NCI-H82 treated with DMSO at 0.1 percent for 48 hours (cell line): ENCODE measurements around the gene MYMK.

Experiments used
- DNase-seq: peaks from one replicate; lab custom pipeline; 2025; ENCODE audit not compliant: unreplicated experiment; lab: John Stamatoyannopoulos, UW

Gene MYMK

GRCh38 chr9:133506653-133507038 is 18.1 kb downstream of the MYMK start:
- no peak for DNase-seq

DNA sequence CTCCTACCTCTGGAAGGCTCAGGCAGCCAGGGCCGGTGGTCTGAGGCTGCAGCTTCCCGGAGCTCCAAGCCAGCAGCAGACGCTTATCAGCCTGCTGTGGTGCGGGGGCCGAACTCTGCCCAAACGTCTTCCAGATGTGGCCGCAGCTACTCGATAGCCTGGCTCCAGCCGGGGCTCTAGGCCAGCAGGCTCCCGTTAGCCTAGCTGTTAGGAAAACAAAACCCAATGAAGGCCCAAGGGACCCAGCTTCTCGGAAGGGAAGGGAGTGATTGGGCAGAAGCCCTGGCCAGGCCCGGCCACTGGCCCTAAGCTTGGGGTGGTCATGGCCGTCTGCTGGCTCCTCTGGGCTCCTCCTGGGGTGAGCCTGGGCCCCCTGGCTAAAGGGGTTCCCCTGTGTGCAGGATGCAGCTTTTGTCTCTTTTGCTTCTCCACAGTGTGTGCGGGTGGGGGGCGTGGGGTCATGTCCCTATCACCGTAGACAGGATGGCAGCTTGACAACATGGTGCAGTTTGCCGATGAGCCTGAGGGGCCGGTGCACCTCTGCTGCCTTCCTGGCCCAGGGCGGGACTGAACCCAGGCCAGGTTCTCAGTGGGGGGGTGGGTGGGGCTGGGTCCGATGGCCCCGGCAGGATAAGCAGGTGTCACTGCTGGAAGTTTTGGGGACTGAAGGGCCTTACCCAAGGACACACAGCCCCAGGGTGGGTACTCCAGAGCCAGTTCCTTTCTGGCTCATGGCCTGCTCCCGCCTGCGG is 18.7 kb downstream of the MYMK start:
- no peak for DNase-seq

DNA sequence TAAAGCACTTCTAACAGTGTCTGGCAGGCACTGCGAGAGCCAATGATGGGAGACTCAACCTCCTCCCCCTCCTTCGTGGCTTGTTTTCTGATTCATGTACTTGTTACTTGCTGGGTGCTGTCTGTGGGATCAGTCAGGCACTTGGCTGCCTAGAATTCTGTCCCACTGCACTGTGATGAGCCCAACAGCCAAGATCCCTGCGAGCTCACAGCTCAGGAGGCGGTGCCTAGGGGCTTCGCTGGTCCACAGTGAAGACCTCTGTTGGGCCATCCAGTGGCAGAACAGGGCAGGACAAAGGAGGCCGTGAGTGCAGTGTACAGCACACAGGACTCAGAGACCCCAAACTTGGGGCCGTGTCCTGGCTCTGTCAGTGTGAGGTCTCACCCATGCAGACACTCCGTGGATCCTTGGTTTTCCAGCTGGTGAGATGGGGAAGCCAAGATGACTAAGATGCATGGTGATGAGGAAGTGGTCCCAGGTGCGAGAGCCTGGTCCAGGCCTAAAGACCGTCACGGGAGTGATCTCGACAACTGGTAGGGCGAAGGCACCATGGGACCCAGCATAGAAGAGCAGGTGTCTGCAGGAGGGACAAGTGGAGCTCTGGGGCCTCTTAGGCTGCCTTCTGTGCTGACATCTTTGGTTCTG is 19.5 kb downstream of the MYMK start:
- no peak for DNase-seq

DNA sequence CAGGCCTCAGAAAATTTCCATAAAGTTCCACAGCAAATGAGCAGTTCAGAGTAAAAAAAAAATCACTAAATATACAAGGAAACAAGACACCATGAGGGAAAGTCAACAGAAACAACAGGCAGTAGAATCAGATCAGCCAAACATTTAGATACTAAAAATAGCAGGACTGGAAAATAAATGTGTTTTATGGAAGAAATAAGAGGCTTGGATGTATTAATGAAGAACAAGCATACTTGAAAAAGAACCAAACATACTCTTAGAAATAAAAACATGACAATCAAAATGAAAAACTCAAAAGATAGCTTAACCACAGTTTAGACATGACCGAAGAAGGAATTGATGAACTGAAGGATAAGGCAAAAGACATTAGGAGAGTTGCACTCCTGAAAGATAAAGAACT is 22.6 kb downstream of the MYMK start:
- no peak for DNase-seq

GRCh38 chr9:133499892-133500270 is 24.9 kb downstream of the MYMK start:
- no peak for DNase-seq

DNA sequence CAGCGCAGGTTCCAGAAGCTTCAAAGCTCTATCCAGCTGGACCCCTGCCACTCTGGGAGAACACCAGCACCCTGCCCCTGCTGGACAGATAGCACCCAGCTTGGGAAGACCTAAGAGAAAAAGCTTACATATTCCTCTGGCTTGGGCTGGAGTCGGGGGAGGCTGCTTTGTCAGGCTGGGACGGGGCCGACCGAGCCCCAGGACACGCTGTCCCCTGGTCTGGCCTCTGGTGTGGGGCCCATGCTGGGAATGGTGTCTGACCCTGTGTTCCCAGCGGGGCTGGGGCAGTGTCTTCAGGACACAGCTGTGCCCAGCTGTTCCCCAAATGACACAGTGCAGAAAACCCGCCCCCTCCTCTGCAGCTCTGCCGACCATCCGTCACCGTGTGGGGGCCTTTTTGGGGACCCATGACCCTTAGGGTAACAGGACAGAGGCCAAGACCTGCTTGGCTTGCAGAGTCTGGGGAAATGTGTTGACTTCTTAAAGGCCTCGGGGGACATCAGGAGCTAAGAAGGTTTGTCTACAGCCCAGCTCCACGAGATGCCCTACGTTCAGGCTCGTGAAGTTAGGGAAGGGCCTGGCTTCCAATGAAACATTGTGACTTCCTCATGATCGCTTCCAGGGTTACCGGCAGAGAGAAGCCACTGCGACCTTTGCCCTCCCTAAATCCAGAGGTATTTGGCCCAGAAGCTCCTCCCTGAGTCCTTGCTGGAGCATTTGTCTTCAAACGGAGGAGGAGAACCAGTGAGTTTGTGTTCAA is 25.4 kb downstream of the MYMK start:
- DNase-seq = no peak

DNA sequence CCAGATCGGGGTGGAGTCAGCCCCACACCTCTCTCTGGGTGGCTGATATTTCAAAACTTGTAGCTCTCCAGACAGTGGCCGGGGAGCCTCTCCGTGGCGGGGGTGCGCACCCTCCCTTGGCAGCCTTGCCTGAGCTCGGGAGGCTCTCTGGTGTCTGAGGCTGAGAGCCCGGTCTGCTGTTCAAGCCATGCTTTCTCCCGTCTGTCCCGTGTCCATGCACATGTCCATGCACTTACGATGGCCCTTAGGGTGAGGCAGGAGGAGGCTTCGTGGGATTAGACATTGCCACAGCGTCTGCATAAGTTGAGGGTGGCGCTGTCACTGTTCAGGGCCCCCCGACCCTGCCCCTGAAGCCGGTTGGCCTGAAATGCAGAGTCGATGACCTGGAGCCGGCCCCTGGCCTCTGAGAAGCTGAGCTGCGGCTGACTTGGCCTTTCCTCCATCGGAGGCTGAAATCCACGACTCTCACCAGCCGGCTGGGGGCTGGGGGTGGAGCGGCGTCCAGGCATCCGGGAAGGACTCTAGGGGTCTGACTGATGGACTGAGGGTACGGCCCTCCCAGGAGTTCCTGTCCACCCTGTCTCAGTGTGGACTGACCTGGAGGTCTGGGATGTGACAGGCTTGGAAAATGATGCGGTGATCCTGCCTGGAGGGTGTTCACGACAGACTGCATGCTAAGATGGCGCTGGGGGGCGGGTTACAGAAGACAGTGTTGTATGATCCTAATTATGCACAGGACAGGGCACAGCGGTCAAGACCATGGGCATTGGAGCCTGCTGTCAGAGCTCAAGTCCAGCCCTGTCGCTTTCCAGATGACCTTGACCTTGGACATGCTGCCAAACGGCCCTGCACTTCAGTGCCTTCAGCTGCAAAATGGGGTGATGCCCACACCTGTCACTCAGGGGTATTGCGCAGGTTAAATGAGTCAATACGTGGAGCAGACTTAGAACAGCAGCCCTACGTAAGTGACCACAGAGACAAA is 27.6 kb downstream of the MYMK start:
- no peak for DNase-seq

- no peak for DNase-seq
Measured at GRCh38 chr9:133495327-133496293, 29.1 kb downstream of the MYMK start.

- DNase-seq = no peak
Measured at GRCh38 chr9:133494636-133495326, 30.0 kb downstream of the MYMK start.

DNA sequence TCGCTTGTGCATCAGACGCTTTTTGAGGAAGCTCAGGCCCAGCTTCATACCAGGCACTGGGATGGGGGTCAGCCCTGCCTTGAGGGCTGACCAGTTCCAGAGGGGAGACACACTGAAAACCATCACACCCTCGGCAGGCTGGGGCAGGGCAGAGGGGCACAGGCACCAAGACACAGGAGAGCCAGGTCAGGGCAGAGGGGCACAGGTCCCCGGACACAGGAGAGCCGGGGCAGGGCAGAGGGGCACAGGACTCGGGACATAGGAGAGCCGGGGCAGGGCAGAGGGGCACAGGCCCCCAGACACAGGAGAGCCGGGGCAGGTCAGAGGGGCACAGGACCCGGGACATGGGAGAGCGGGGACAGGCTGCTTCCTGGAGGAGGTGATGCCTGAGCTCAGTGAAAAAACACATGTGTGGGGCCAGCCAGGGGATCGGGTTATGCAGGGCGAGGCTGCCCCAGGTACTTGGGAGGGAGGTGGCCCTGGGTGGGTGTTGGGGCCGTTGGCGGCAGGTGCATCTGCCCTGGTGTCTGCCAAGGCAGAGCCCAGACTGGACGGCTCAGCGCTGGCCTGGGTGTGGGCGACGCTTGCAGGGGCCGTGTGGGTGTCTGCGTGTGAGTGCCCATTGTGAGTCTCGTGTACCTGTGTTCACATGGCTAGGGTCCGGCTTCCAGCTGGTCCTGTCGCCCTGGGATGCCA is 30.8 kb downstream of the MYMK start:
- no peak for DNase-seq

- DNase-seq = no peak
Measured at GRCh38 chr9:133493428-133493827, 31.3 kb downstream of the MYMK start.

DNA sequence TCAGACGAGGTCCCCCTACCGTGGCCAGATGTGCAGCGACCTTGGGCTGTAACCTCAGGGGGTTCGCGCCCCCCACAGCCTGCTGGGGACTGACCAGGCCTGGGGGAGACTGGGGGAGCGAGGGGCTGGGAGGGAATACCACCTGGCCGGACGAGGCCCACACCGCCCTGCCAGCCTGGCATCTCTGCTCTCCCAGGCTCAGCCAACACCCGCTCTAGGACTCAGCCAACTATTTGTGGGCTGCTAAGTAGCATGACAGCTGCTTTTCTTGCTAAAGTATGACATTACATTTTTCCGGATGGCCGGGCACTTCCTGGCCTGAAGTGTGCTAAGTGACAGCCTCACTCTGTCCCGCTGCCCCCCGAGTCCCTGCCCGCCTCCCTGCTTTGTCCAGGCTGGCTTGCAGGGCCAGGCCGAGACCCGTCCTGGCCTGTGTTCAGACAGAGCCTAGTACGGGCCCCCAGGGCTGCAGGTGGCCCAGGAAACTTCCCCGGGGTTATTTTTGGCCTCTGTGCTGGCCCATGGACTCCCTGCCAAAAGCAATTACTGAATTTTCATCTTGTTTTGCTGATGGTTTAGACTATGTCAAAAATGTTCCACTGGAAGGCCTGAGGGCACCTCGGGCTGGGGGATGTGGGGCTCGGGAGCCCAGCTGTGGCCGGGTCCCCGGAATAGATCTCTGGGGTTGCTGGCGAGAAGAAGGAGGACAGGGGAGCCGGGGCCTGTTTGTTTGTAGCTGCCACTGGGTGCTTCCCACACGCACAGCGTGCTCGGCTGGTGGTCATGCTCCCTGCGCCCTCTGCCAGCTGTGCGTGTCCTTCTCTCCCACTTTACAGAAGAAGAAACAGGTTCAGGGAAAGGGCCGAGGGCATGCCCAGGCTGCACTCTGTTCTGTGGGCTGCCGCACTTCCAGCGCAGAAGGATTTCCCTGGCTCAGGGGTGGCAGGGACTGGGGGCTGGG is 32.4 kb downstream of the MYMK start:
- no peak for DNase-seq

GRCh38 chr9:133491656-133491925 is 33.2 kb downstream of the MYMK start:
- DNase-seq = no peak

GRCh38 chr9:133490865-133491655 is 33.7 kb downstream of the MYMK start:
- DNase-seq = no peak

- DNase-seq = no peak
Measured at GRCh38 chr9:133490201-133490681, 34.5 kb downstream of the MYMK start.

DNA sequence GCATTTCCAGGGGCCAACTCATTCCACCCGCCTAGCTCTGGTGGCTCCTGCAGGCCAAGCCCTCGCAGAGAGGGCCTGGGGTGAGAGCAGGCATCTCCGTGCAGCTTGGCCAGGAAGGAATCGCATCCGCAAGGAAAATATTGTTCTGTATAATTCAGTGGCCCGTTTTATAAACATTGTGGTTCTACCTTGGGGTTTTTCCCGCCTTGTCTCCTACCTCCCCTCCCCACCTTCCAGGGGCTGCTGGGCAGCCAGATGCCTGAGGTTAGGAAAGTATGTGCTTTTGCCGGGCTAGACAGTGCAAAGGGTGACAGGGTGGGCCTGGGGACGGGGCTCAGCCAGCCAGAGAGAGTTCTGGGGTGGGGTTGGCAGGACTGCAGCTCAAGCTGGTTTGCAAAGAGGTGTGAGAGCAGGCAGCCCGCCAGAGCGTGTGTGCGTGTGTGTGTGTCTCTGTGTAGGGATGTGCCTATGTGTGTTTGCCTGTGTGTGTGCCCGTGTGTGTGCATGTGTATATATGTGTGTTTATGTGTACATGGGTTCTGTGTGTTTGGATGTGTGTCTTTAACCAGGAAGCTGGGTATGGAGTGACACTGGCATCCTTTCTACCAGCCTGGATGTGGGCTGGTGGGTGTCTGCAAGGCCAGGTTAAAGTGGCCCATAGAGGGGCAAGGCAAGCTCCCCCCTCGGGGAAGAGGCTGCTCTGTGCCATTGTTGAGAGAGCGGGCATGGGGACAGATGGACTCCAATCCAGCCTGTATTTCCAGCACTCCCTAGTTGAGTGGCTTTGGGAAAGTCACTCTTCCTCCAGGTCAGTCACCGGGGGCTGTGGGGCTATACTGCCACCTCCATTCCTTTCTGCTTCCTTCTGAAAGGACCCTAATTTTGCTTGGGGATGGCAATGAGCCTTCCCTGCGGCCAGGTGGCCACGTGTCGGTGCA is 35.2 kb downstream of the MYMK start:
- DNase-seq = no peak
